Peyer's patch (tissue), 4 donors: ENCODE data around the gene TLR3. TPM values are rescaled to one million over a fixed set of nuclear protein-coding genes. Genes with fewer than 3 reads are reported as not detected.

Experiments
- DNase-seq, 3 donors: peaks; one replicate each; pipeline ENCODE4 v3.0.0-alpha.2; 2017 to 2019
- H3K27ac ChIP-seq, 4 donors: fragments of 200-600 bp; sonication (generic); one replicate each; pipeline ENCODE4 v1.5.1; 2016 to 2019
- H3K27me3 ChIP-seq, 2 donors: fragments of 200-600 bp; sonication (generic); one replicate each; pipeline ENCODE4 v1.5.1; 2019
- H3K36me3 ChIP-seq, 3 donors: fragments of 200-600 bp; sonication (generic); one replicate each; pipeline ENCODE4 v1.5.1; 2016 to 2019
- H3K4me1 ChIP-seq, 4 donors: fragments of 200-600 bp; sonication (generic); one replicate each; pipeline ENCODE4 v1.5.1; 2016 to 2019
- H3K4me3 ChIP-seq, 4 donors: fragments of 200-600 bp; sonication (generic); 1 replicate in 3 of 4; 2 replicates in 1 of 4; pipeline ENCODE4 v1.5.1; 2016 to 2019; ENCODE audit warnings: mild to moderate bottlenecking in 1 of 4
- H3K9me3 ChIP-seq, 4 donors: fragments of 200-600 bp; sonication (generic); one replicate each; pipeline ENCODE4 v1.5.1; 2016 to 2019; ENCODE audit warnings: mild to moderate bottlenecking in 1 of 4
- POLR2A ChIP-seq, 2 donors: fragments of 450-650 bp; IDR thresholded peaks; one replicate each; pipeline ENCODE4 v1.5.1; 2017; ENCODE audit warnings: antibody characterized with exemption in 2 of 2, mild to moderate bottlenecking in 2 of 2, moderate library complexity in 2 of 2
- total RNA-seq, 4 donors: library from RNA; depleted of rRNA; stranded (reverse); fragments of >200 nt; gene quantifications; one replicate each; pipeline ENCODE4 v1.1.0, GENCODE V29; 2016
- TF ChIP-seq, protein P1 (sequence below), 6 experiments: fragments of 450-650 bp in 4 of 6; fragments of 200-600 bp in 2 of 6; sonication (generic) in 1 of 6; IDR thresholded peaks; one replicate each; pipeline ENCODE4 v1.5.1; 2017 to 2019; ENCODE audit warnings: antibody characterized with exemption in 6 of 6, mild to moderate bottlenecking in 3 of 6, moderate library complexity in 1 of 6

Gene TLR3
- total RNA-seq, 4 donors from 2014 or later, result 5.0 to 49.4 (median 12.8) TPM

DNA sequence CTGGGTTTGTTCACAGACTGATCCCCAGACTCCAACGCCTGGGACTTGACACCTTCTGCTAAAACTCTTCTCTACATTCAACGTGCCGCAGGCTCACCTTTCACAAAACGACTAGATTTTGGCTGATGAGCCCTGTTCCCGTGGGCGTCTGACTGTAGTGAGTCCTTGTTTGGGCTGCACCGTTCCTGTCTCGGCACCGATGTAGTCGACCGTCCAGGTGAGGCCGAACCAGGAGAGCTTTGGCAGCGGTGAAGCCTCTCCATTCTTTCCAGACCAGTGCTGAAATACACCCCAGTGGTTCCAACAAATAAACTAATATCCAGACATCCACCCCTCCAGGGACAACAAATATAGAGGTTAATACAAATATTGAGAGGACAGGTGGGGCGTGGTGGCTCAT lies 45.0 kb upstream of the TLR3 start:
- Histone ChIP-seq H3K36me3 (no peaks in the 10 kb centered on the region), H3K27ac (no peak overlapping the region), H3K4me1 (no peaks in the 10 kb centered on the region), H3K9me3 (no peaks in the 10 kb centered on the region), H3K27me3 (no peaks in the 10 kb centered on the region), H3K4me3 (no peak overlapping the region)
- no peak for DNase-seq
- no peak for TF ChIP-seq POLR2A (IDR thresholded peaks at IDR 0.05)
- TF ChIP-seq, protein P1, sequence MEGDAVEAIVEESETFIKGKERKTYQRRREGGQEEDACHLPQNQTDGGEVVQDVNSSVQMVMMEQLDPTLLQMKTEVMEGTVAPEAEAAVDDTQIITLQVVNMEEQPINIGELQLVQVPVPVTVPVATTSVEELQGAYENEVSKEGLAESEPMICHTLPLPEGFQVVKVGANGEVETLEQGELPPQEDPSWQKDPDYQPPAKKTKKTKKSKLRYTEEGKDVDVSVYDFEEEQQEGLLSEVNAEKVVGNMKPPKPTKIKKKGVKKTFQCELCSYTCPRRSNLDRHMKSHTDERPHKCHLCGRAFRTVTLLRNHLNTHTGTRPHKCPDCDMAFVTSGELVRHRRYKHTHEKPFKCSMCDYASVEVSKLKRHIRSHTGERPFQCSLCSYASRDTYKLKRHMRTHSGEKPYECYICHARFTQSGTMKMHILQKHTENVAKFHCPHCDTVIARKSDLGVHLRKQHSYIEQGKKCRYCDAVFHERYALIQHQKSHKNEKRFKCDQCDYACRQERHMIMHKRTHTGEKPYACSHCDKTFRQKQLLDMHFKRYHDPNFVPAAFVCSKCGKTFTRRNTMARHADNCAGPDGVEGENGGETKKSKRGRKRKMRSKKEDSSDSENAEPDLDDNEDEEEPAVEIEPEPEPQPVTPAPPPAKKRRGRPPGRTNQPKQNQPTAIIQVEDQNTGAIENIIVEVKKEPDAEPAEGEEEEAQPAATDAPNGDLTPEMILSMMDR (IDR thresholded peaks at IDR 0.05), result no peak

DNA sequence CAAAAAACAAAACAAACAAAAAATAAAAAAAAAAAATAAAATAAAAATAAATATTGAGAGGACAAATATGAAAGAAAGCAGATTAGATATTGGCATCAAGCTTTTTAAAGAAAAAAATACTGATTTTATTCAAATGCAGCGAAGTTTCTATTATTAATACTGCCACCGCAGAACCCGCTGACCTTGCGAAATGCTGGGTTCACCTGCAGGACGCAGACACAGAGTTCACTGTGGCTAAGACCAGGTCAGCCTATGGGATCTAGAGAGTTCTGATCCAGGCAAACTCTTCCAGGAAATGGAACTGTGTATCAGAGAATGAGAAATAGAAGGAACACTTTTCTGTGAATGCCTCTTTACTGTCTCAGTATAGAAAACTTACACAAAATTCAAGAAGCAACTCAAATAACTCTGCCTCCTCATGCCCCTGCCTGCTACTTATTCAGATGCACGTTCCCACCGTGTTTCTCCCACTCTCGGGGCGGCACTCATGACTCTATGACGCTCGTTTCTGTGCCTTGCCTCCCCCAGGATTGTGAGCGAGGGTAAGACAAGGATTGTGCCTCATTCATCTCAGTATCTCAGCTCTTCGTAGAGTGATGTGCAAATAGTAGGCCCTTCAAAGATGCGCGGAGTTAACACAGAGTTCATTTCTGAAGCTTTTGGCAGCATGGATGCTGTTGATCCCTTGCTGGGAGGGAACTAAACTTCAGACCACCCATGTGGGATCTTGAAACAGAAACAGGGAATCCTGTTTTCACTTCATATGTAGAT lies 44.1 kb upstream of the TLR3 start:
- no peak overlapping the region for H3K4me3 ChIP-seq
- no peaks in the 10 kb centered on the region for H3K36me3 ChIP-seq
- H3K4me1 ChIP-seq, result peaks cover 0 to 3% (median 0%) of the 10 kb centered on the region in 4 donors
- H3K9me3 ChIP-seq, result no peaks in the 10 kb centered on the region
- H3K27me3 ChIP-seq, result no peaks in the 10 kb centered on the region
- no peak for DNase-seq
- TF ChIP-seq, protein P1 (IDR thresholded peaks at IDR 0.05), result no peak
- TF ChIP-seq POLR2A (IDR thresholded peaks at IDR 0.05), result no peak
- H3K27ac ChIP-seq, result no peak overlapping the region

DNA sequence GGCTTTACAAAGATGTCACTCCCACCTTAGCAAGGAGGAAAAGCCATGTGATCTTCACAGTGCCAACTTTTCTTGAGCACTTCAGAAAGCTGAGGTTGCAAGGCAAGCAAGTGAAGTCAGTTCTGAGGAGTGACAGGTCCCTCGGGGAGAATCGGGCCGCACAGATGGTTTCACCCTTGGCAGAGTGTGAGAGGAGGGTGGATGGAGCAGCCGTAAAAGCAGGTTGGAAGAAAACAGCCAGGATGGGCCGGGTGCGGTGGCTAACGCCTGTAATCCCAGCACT lies 43.6 kb upstream of the TLR3 start:
- no peaks in the 10 kb centered on the region for H3K36me3 ChIP-seq
- peak overlapping the region in 1 of 4 donors; percentile 66 for H3K27ac ChIP-seq
- TF ChIP-seq, protein P1 (IDR thresholded peaks at IDR 0.05), result no peak
- TF ChIP-seq POLR2A (IDR thresholded peaks at IDR 0.05), result no peak
- H3K9me3 ChIP-seq, result no peaks in the 10 kb centered on the region
- peaks cover 0 to 8% (median 0%) of the 10 kb centered on the region in 4 donors for H3K4me1 ChIP-seq
- H3K4me3 ChIP-seq, result no peak overlapping the region
- H3K27me3 ChIP-seq, result no peaks in the 10 kb centered on the region
- no peak for DNase-seq

DNA sequence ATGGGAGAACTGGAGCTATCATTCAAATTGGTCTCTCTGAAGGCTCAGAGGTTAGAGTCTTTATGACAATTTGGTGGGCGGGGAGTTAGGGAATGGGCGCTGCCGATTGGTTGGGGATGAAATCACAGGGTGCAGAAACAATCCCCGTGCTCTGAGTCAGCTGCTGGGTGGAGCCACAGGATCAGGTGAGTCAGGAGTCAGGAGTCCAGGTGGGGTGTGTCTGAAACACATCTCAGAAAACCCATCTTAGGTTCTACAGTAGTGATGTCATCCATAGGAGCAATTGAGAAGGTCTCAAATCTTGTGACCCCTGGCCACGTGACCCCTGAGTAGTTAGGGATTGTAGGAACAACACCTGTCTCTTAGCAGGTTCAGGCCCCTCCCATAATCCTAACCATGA lies 41.6 kb upstream of the TLR3 start:
- H3K27ac ChIP-seq, result peak overlapping the region in 2 of 4 donors; percentile 54 to 66
- peak in 2 of 3 donors; percentile 70 to 79 for DNase-seq
- no peak overlapping the region for H3K4me3 ChIP-seq
- no peaks in the 10 kb centered on the region for H3K27me3 ChIP-seq
- peaks cover 0 to 17% (median 0%) of the 10 kb centered on the region in 4 donors for H3K4me1 ChIP-seq
- TF ChIP-seq POLR2A (IDR thresholded peaks at IDR 0.05), result no peak
- TF ChIP-seq, protein P1 (IDR thresholded peaks at IDR 0.05), result no peak
- H3K36me3 ChIP-seq, result no peaks in the 10 kb centered on the region
- H3K9me3 ChIP-seq, result no peaks in the 10 kb centered on the region

- H3K4me3 ChIP-seq, result peak overlapping the region in 1 of 4 donors; percentile 0
- no peaks in the 10 kb centered on the region for H3K27me3 ChIP-seq
- H3K27ac ChIP-seq, result peak overlapping the region; percentile 1 to 64 (median 45)
- no peak for DNase-seq
- TF ChIP-seq, protein P1 (IDR thresholded peaks at IDR 0.05), result no peak
- no peak for TF ChIP-seq POLR2A (IDR thresholded peaks at IDR 0.05)
- no peaks in the 10 kb centered on the region for H3K36me3 ChIP-seq
- no peaks in the 10 kb centered on the region for H3K9me3 ChIP-seq
- peaks cover 0 to 17% (median 0%) of the 10 kb centered on the region in 4 donors for H3K4me1 ChIP-seq
Observed at GRCh38 chr4:186029571-186030398, 39.2 kb upstream of the TLR3 start.
